HG03432 (cell line): ENCODE data around the gene ODAD3.
"Not testable (repeated sequence)": the region's sequence is repeated elsewhere in the genome, so short reads cannot be mapped to it uniquely, and the experiment has no call there.

ENCODE experiments used
- ATAC-seq: cut with Tn5 transposase; IDR thresholded peaks from one replicate; pipeline ENCODE4 v1.9.1; 2021; ENCODE audit warnings: mild to moderate bottlenecking, moderate library complexity; ENCODE audit not compliant: unreplicated experiment

The ODAD3 gene

GRCh38 chr19:11461453-11461852 lies 26.5 kb upstream of the ODAD3 start:
- no peak for ATAC-seq

GRCh38 chr19:11460207-11460606 lies 25.3 kb upstream of the ODAD3 start:
- ATAC-seq = no peak

- not testable (repeated sequence) for ATAC-seq
These were observed 24.0 kb upstream of the ODAD3 start for GRCh38 chr19:11458912-11459311.

- no peak for ATAC-seq
These were observed 23.4 kb upstream of the ODAD3 start for GRCh38 chr19:11458236-11458900.

- ATAC-seq = no peak
These were observed 22.9 kb upstream of the ODAD3 start for GRCh38 chr19:11457831-11458230.

- ATAC-seq = no peak
These were observed 22.2 kb upstream of the ODAD3 start for GRCh38 chr19:11457115-11457514.

- no peak for ATAC-seq
These were observed 21.7 kb upstream of the ODAD3 start for GRCh38 chr19:11456659-11457058.

GRCh38 chr19:11455233-11455554 lies 20.3 kb upstream of the ODAD3 start:
- not testable (repeated sequence) for ATAC-seq

- ATAC-seq = no peak
These were observed 18.8 kb upstream of the ODAD3 start for GRCh38 chr19:11453468-11454341.

- no peak for ATAC-seq
These were observed 17.8 kb upstream of the ODAD3 start for GRCh38 chr19:11452620-11453310.

- ATAC-seq = no peak
These were observed 17.1 kb upstream of the ODAD3 start for GRCh38 chr19:11451871-11452619.

GRCh38 chr19:11451327-11451870 lies 16.5 kb upstream of the ODAD3 start:
- ATAC-seq = no peak

GRCh38 chr19:11450570-11451326 lies 15.8 kb upstream of the ODAD3 start:
- no peak for ATAC-seq

- no peak for ATAC-seq
These were observed 14.1 kb upstream of the ODAD3 start for GRCh38 chr19:11448923-11449554.

GRCh38 chr19:11448410-11448809 lies 13.5 kb upstream of the ODAD3 start:
- ATAC-seq = no peak

- ATAC-seq = no peak
These were observed 12.7 kb upstream of the ODAD3 start for GRCh38 chr19:11447347-11448262.

- no peak for ATAC-seq
These were observed 11.9 kb upstream of the ODAD3 start for GRCh38 chr19:11446652-11447301.

- ATAC-seq = no peak
These were observed 11.3 kb upstream of the ODAD3 start for GRCh38 chr19:11446271-11446651.
